H9 (cell line): ENCODE results near the gene TMEM117. TPM values are rescaled to one million over a fixed set of nuclear protein-coding genes. Genes with fewer than 3 reads are reported as not detected.

ENCODE experiments used
- DNase-seq: peaks from one replicate; pipeline ENCODE4 v3.0.0-alpha.2; 2017
- H2AFZ ChIP-seq: one replicate; pipeline ENCODE4 v1.6.1; 2013; ENCODE audit warnings: mild to moderate bottlenecking, low read length, control low read depth, moderate library complexity
- H2AK5ac ChIP-seq: 2 replicates; pipeline ENCODE4 v1.6.1; 2013; ENCODE audit warnings: low read length, control low read depth, mixed read lengths; ENCODE audit not compliant: insufficient read length
- H2BK120ac ChIP-seq: one replicate; pipeline ENCODE4 v1.6.1; 2013; ENCODE audit warnings: low read depth, mild to moderate bottlenecking, low read length, control low read depth, inconsistent platforms; ENCODE audit not compliant: poor library complexity, severe bottlenecking
- H2BK12ac ChIP-seq: 2 replicates; pipeline ENCODE4 v1.6.1; 2013; ENCODE audit warnings: low read length, control low read depth, mixed read lengths, low read depth; ENCODE audit not compliant: insufficient read length
- H2BK15ac ChIP-seq: 2 replicates; pipeline ENCODE4 v1.6.1; 2013; ENCODE audit warnings: low read depth, low read length, control low read depth
- H2BK20ac ChIP-seq: one replicate; pipeline ENCODE4 v1.6.1; 2013; ENCODE audit warnings: low read depth, mild to moderate bottlenecking, low read length, control low read depth, inconsistent platforms; ENCODE audit not compliant: poor library complexity, severe bottlenecking
- H2BK5ac ChIP-seq: 2 replicates; pipeline ENCODE4 v1.6.1; 2013; ENCODE audit warnings: low read length, control low read depth, mixed read lengths; ENCODE audit not compliant: insufficient read length
- H3K14ac ChIP-seq: 2 replicates; pipeline ENCODE4 v1.6.1; 2013; ENCODE audit warnings: low read length, control low read depth; ENCODE audit not compliant: insufficient read depth
- H3K18ac ChIP-seq: 2 replicates; pipeline ENCODE4 v1.6.1; 2013; ENCODE audit warnings: low read depth, mild to moderate bottlenecking, mixed read lengths, low read length, control low read depth; ENCODE audit not compliant: insufficient read length
- H3K23ac ChIP-seq: 2 replicates; pipeline ENCODE4 v1.6.1; 2013; ENCODE audit warnings: low read length, control low read depth, mixed read lengths, low read depth; ENCODE audit not compliant: insufficient read length
- H3K23me2 ChIP-seq: 2 replicates; pipeline ENCODE4 v1.6.1; 2013; ENCODE audit warnings: low read depth, mild to moderate bottlenecking, mixed read lengths, low read length, control low read depth; ENCODE audit not compliant: insufficient read length, poor library complexity, severe bottlenecking
- H3K27ac ChIP-seq: 2 replicates; pipeline ENCODE4 v1.5.1; 2013; ENCODE audit warnings: low read length, control low read depth, mixed read lengths, low read depth; ENCODE audit not compliant: insufficient read length
- H3K27me3 ChIP-seq: 2 replicates; pipeline ENCODE4 v1.6.1; 2013; ENCODE audit warnings: low read length, control low read depth, inconsistent platforms; ENCODE audit not compliant: insufficient read depth
- H3K4ac ChIP-seq: 2 replicates; pipeline ENCODE4 v1.6.1; 2013; ENCODE audit warnings: low read depth, mild to moderate bottlenecking, control low read depth, inconsistent platforms, low read length, moderate library complexity
- H3K4me1 ChIP-seq: 2 replicates; pipeline ENCODE4 v1.6.1; 2013; ENCODE audit warnings: low read length, control low read depth, inconsistent platforms; ENCODE audit not compliant: insufficient read depth
- H3K4me2 ChIP-seq: 2 replicates; pipeline ENCODE4 v1.6.1; 2013; ENCODE audit warnings: low read length, control low read depth, mixed read lengths; ENCODE audit not compliant: insufficient read length, insufficient read depth
- H3K56ac ChIP-seq: 2 replicates; pipeline ENCODE4 v1.6.1; 2013; ENCODE audit warnings: low read depth, mild to moderate bottlenecking, mixed read lengths, low read length, control low read depth; ENCODE audit not compliant: insufficient read length
- H3K79me1 ChIP-seq: 2 replicates; pipeline ENCODE4 v1.6.1; 2013; ENCODE audit warnings: low read depth, mild to moderate bottlenecking, moderate library complexity, low read length, control low read depth, inconsistent platforms; ENCODE audit not compliant: insufficient read depth, poor library complexity, severe bottlenecking
- H3K79me2 ChIP-seq: 2 replicates; pipeline ENCODE4 v1.6.1; 2013; ENCODE audit warnings: low read length, control low read depth, inconsistent platforms; ENCODE audit not compliant: insufficient read depth
- H3K9ac ChIP-seq: 2 replicates; pipeline ENCODE4 v1.6.1; 2013; ENCODE audit warnings: low read length, control low read depth, mixed read lengths; ENCODE audit not compliant: insufficient read length; ENCODE audit errors: extremely low read depth
- H3K9me3 ChIP-seq: one replicate; pipeline ENCODE4 v1.6.1; 2013; ENCODE audit warnings: low read depth, low read length, inconsistent platforms; ENCODE audit not compliant: control insufficient read depth
- H3T11ph ChIP-seq: one replicate; pipeline ENCODE4 v1.6.1; 2013; ENCODE audit warnings: mild to moderate bottlenecking, low read length, control low read depth, inconsistent platforms
- H4K20me1 ChIP-seq: one replicate; pipeline ENCODE4 v1.6.1; 2013; ENCODE audit not compliant: control insufficient read depth, insufficient read length, insufficient read depth
- H4K5ac ChIP-seq: 2 replicates; pipeline ENCODE4 v1.6.1; 2013; ENCODE audit warnings: low read depth, mild to moderate bottlenecking, mixed read lengths, low read length, control low read depth; ENCODE audit not compliant: insufficient read length
- H4K8ac ChIP-seq: replicated peaks from 2 replicates; pipeline ENCODE4 v1.6.1; 2013; ENCODE audit warnings: low read length, control low read depth, mixed read lengths, low read depth; ENCODE audit not compliant: insufficient read length
- H4K91ac ChIP-seq: 2 replicates; pipeline ENCODE4 v1.6.1; 2013; ENCODE audit warnings: low read depth, mild to moderate bottlenecking, moderate library complexity, mixed read lengths, low read length, control low read depth; ENCODE audit not compliant: insufficient read length
- H3K27ac Mint-ChIP-seq, 3 experiments: 2 replicates in 2 of 3; 3 replicates in 1 of 3; pipeline ENCODE4 v1.8.0; 2020 to 2021; ENCODE audit warnings: mixed read lengths in 3 of 3, mild to moderate bottlenecking in 1 of 3, moderate library complexity in 1 of 3
- H3K27me3 Mint-ChIP-seq: 2 replicates; pipeline ENCODE4 v1.8.0; 2021; ENCODE audit warnings: low read depth, mild to moderate bottlenecking, moderate library complexity, mixed read lengths
- H3K36me3 Mint-ChIP-seq, 3 experiments: 2 replicates in 2 of 3; 3 replicates in 1 of 3; pipeline ENCODE4 v1.8.0; 2020 to 2021; ENCODE audit warnings: low read depth in 3 of 3, mixed read lengths in 3 of 3; ENCODE audit not compliant: insufficient read depth in 1 of 3
- H3K4me1 Mint-ChIP-seq, 2 experiments: 2 replicates each; pipeline ENCODE4 v1.8.0; 2020; ENCODE audit warnings: mixed read lengths in 2 of 2
- H3K4me3 Mint-ChIP-seq, 2 experiments: 2 replicates in 1 of 2; 3 replicates in 1 of 2; pipeline ENCODE4 v1.8.0; 2020 to 2021; ENCODE audit warnings: mild to moderate bottlenecking in 2 of 2, mixed read lengths in 2 of 2, moderate library complexity in 1 of 2
- H3K9me3 Mint-ChIP-seq, 2 experiments: 2 replicates in 1 of 2; 3 replicates in 1 of 2; pipeline ENCODE4 v1.8.0; 2020; ENCODE audit warnings: mild to moderate bottlenecking in 2 of 2, mixed read lengths in 2 of 2, moderate library complexity in 1 of 2
- CTCF ChIP-seq: fragments of 200-600 bp; sonication (generic); conservative IDR thresholded peaks from 3 replicates; pipeline ENCODE4 v1.8.0; 2021; ENCODE audit warnings: antibody characterized with exemption, mild to moderate bottlenecking
- total RNA-seq: library from RNA; stranded (reverse); gene quantifications from 2 replicates; pipeline ENCODE4 v1.2.1, GENCODE V29; 2021

The TMEM117 gene
- total RNA-seq, 1 experiment from 2014 or later = 1.7 TPM

GRCh38 chr12:44380861-44381260, 545.0 kb downstream of the TMEM117 start:
- Histone ChIP-seq H4K5ac (no peak overlapping the region), H3K56ac (no peak overlapping the region), H2BK120ac (no peak overlapping the region), H2BK12ac (no peak overlapping the region), H3K23ac (no peak overlapping the region), H3K79me2 (no peaks in the 10 kb centered on the region), H3K9ac (no peak overlapping the region), H4K91ac (no peak overlapping the region), H3K4me2 (no peak overlapping the region), H3K4me1 (peaks cover 12% of the 10 kb centered on the region), H3K18ac (no peak overlapping the region), H2BK20ac (no peak overlapping the region), H4K8ac (no peak overlapping the region), H4K20me1 (no peaks in the 10 kb centered on the region), H2BK5ac (no peak overlapping the region), H3K23me2 (no peaks in the 10 kb centered on the region), H3K79me1 (no peaks in the 10 kb centered on the region), H3T11ph (no peak overlapping the region), H3K4ac (no peak overlapping the region), H3K27me3 (no peaks in the 10 kb centered on the region), H2AK5ac (no peak overlapping the region), H3K27ac (no peak overlapping the region), H2BK15ac (no peak overlapping the region), H2AFZ (no peak overlapping the region), H3K14ac (no peak overlapping the region), H3K9me3 (no peaks in the 10 kb centered on the region)
- Mint-ChIP-seq H3K27me3 (no peaks in the 10 kb centered on the region), H3K27ac (no peak overlapping the region), H3K9me3 (peaks cover 0 to 3% of the 10 kb centered on the region in 2 experiments; a peak in 1 of 5 replicates), H3K4me3 (no peak overlapping the region), H3K4me1 (peaks cover 46 to 47% of the 10 kb centered on the region in 2 experiments), H3K36me3 (no peaks in the 10 kb centered on the region)
- TF ChIP-seq CTCF = no peak
- no peak for DNase-seq
